ENCODE data around the gene SRL.

SRL gene

GRCh38 chr16:4202615-4203345, 39.1 kb downstream of the SRL start:
- DNase-seq = no peak

GRCh38 chr16:4200781-4201137, 41.1 kb downstream of the SRL start:
- DNase-seq = no peak

- DNase-seq = peak in 24 of 56 donors; percentile 2 to 60 (median 10)
Measured at GRCh38 chr16:4200000-4200780, 41.7 kb downstream of the SRL start.

GRCh38 chr16:4198816-4199215, 43.1 kb downstream of the SRL start:
- no peak for DNase-seq

GRCh38 chr16:4194661-4195060, 47.2 kb downstream of the SRL start:
- peak in 1 of 56 donors; percentile 18 for DNase-seq

- no peak for DNase-seq
Measured at GRCh38 chr16:4193920-4194319, 48.0 kb downstream of the SRL start.

- DNase-seq = no peak
Measured at GRCh38 chr16:4192206-4192605, 49.7 kb downstream of the SRL start.

- no peak for DNase-seq
Measured at GRCh38 chr16:4190712-4191333, 51.1 kb downstream of the SRL start.

- no peak for DNase-seq
Measured at GRCh38 chr16:4190086-4190485, 51.8 kb downstream of the SRL start.

- peak in 8 of 56 donors; percentile 26 to 67 (median 35) for DNase-seq
Measured at GRCh38 chr16:4184038-4184702, 57.7 kb downstream of the SRL start.

GRCh38 chr16:4183237-4184037, 58.4 kb downstream of the SRL start:
- DNase-seq = peak in 55 of 56 donors; percentile 41 to 95 (median 85)

- no peak for DNase-seq
Measured at GRCh38 chr16:4182581-4183236, 59.2 kb downstream of the SRL start.

- no peak for DNase-seq
Measured at GRCh38 chr16:4180511-4180910, 61.4 kb downstream of the SRL start.

GRCh38 chr16:4179763-4180260, 62.1 kb downstream of the SRL start:
- DNase-seq = no peak

- peak in 15 of 56 donors; percentile 1 to 57 (median 18) for DNase-seq
Measured at GRCh38 chr16:4179020-4179419, 62.9 kb downstream of the SRL start.

- no peak for DNase-seq
Measured at GRCh38 chr16:4178468-4179010, 63.3 kb downstream of the SRL start.

- DNase-seq = peak in 26 of 56 donors; percentile 1 to 65 (median 27)
Measured at GRCh38 chr16:4176906-4177417, 64.9 kb downstream of the SRL start.

- DNase-seq = no peak
Measured at GRCh38 chr16:4175849-4176248, 66.0 kb downstream of the SRL start.

GRCh38 chr16:4172070-4172469, 69.8 kb downstream of the SRL start:
- no peak for DNase-seq

GRCh38 chr16:4169415-4169814, 72.5 kb downstream of the SRL start:
- DNase-seq = no peak

Measured in nucleus accumbens (tissue), 56 donors.